WTC11 (cell line): ENCODE measurements around the gene SDS.

Experiments used
- NR2C2 ChIP-seq: sonication (generic); formaldehyde crosslinking; IDR thresholded peaks from 2 replicates; pipeline ENCODE4 v1.8.0; 2022; ENCODE audit warnings: mild to moderate bottlenecking, missing genetic modification reagents
- TF ChIP-seq, protein P1 (sequence below): fragments of 200-600 bp; IDR thresholded peaks from 2 replicates; pipeline ENCODE4 v1.8.0; 2022; ENCODE audit warnings: antibody characterized with exemption

- TF ChIP-seq, protein P1, sequence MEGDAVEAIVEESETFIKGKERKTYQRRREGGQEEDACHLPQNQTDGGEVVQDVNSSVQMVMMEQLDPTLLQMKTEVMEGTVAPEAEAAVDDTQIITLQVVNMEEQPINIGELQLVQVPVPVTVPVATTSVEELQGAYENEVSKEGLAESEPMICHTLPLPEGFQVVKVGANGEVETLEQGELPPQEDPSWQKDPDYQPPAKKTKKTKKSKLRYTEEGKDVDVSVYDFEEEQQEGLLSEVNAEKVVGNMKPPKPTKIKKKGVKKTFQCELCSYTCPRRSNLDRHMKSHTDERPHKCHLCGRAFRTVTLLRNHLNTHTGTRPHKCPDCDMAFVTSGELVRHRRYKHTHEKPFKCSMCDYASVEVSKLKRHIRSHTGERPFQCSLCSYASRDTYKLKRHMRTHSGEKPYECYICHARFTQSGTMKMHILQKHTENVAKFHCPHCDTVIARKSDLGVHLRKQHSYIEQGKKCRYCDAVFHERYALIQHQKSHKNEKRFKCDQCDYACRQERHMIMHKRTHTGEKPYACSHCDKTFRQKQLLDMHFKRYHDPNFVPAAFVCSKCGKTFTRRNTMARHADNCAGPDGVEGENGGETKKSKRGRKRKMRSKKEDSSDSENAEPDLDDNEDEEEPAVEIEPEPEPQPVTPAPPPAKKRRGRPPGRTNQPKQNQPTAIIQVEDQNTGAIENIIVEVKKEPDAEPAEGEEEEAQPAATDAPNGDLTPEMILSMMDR = no peak
- TF ChIP-seq NR2C2 (CRISPR knock-in tag) = no peak
Measured at GRCh38 chr12:113399490-113399889, 4.2 kb downstream of the SDS start.
